Measurements from ENCODE around the gene ZSCAN29. TPM values are rescaled to one million over a fixed set of nuclear protein-coding genes. Genes with fewer than 3 reads are reported as not detected.

The ZSCAN29 gene
- total and polyA plus RNA-seq, 10 of the 15 experiments (the other 5 are each of a cell fraction or from before 2014, with no cell fraction given), result 1.7 to 26.0 (median 14.6) TPM

DNA sequence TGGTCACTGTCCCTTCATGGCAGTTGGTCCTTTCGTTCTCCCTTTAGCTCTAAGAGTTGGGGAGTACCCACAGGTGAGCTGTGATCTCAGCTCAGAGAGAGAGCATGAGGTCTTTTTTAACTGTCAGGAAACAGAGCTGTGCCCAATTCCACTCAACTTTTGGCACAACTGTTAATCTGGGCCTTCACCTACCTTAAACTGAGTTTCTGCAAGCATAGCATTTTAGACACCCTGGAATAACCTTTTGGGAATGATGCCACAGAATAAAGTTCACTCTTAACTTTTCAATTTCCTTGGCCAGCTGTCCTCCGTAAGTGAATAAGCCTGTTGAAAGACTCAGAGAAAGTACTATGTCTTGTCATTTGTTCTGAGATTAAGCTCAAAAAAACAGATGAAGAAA, 36.0 kb upstream of the ZSCAN29 start:
- no peak for FAIRE-seq
- DNase-seq (ENCODE audit: low read depth, low spot score), result no peak
- ATAC-seq, result no peak
- no peak overlapping the region for H3K27ac ChIP-seq (ENCODE audit: control insufficient read depth, insufficient read depth)
- H3K4me3 ChIP-seq, result no peak overlapping the region
- H3K4me1 ChIP-seq (ENCODE audit: control insufficient read depth, insufficient read depth, low read length), result no peaks in the 10 kb centered on the region
- 63% methylated on average over 2 of the region's 2 CpGs for WGBS (ENCODE audit: insufficient coverage, insufficient replicate concordance, low lambda C conversion rate, missing lambda C conversion rate)
- ChIA-PET RAD21 (ENCODE audit: unreplicated experiment) (no interaction called here), CTCF (interaction anchor here (1.2 kb wide), 1 partner anchor 9 kb away, joined by 3 read pairs; no protein-coding TSS in a partner anchor), SMC1A (ENCODE audit: uncharacterized antibody, unreplicated experiment) (interaction anchor here (0.9 kb wide), 1 partner anchor 10 kb away, joined by 3 read pairs; no protein-coding TSS in a partner anchor), POLR2A (no interaction called here)
- no peak for TF ChIP-seq NRF1 (conservative IDR thresholded peaks at IDR 0.05; ENCODE audit: low read depth, low read length)
- TF ChIP-seq, protein P1, sequence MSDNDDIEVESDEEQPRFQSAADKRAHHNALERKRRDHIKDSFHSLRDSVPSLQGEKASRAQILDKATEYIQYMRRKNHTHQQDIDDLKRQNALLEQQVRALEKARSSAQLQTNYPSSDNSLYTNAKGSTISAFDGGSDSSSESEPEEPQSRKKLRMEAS (IDR thresholded peaks at IDR 0.05; ENCODE audit: low read depth, low read length), result no peak
- TF ChIP-seq RCOR1 (conservative IDR thresholded peaks at IDR 0.05; ENCODE audit: low read depth, low read length), result no peak
- no peak for TF ChIP-seq CBX3 (IDR thresholded peaks at IDR 0.05; ENCODE audit: borderline replicate concordance, low read depth)
- TF ChIP-seq GATAD2B (conservative IDR thresholded peaks at IDR 0.05; ENCODE audit: low read depth), result no peak
- no peak for TF ChIP-seq SMAD1 (IDR thresholded peaks at IDR 0.05; ENCODE audit: low read depth, partially characterized antibody)
- TF ChIP-seq ZSCAN29 (IDR thresholded peaks at IDR 0.05), result no peak
- TF ChIP-seq RFX5 (IDR thresholded peaks at IDR 0.05; ENCODE audit: low read depth, low read length), result no peak
- TF ChIP-seq, protein P2, sequence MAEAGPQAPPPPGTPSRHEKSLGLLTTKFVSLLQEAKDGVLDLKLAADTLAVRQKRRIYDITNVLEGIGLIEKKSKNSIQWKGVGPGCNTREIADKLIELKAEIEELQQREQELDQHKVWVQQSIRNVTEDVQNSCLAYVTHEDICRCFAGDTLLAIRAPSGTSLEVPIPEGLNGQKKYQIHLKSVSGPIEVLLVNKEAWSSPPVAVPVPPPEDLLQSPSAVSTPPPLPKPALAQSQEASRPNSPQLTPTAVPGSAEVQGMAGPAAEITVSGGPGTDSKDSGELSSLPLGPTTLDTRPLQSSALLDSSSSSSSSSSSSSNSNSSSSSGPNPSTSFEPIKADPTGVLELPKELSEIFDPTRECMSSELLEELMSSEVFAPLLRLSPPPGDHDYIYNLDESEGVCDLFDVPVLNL (IDR thresholded peaks at IDR 0.05; ENCODE audit: low read depth, low read length), result no peak
- no peak for TF ChIP-seq EZH2 (IDR thresholded peaks at IDR 0.05; ENCODE audit: borderline replicate concordance, control insufficient read depth, low read depth, low read length)
- TF ChIP-seq ASH2L (IDR thresholded peaks at IDR 0.05; ENCODE audit: borderline replicate concordance, low read depth), result no peak
- TF ChIP-seq CBX5 (IDR thresholded peaks at IDR 0.05; ENCODE audit: low read depth), result no peak
- no peak for TF ChIP-seq BRCA1 (IDR thresholded peaks at IDR 0.05; ENCODE audit: low read depth, low read length)
- TF ChIP-seq MEF2A (IDR thresholded peaks at IDR 0.05; ENCODE audit: insufficient read depth, low read depth, low read length), result no peak
- TF ChIP-seq, protein P3, sequence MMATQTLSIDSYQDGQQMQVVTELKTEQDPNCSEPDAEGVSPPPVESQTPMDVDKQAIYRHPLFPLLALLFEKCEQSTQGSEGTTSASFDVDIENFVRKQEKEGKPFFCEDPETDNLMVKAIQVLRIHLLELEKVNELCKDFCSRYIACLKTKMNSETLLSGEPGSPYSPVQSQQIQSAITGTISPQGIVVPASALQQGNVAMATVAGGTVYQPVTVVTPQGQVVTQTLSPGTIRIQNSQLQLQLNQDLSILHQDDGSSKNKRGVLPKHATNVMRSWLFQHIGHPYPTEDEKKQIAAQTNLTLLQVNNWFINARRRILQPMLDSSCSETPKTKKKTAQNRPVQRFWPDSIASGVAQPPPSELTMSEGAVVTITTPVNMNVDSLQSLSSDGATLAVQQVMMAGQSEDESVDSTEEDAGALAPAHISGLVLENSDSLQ (IDR thresholded peaks at IDR 0.05), result no peak
- no peak for TF ChIP-seq BHLHE40 (IDR thresholded peaks at IDR 0.05; ENCODE audit: borderline replicate concordance in 1 of 2, low read depth in 2 of 2, low read length in 1 of 2)
- TF ChIP-seq POLR2AphosphoS5 (IDR thresholded peaks at IDR 0.05; ENCODE audit: low read length), result no peak
- in situ Hi-C loops (cut with MboI) (no loop called here), intact Hi-C loops (cut with micrococcal nuclease; ENCODE audit: unreplicated experiment) (no loop called here)
- H2AFZ ChIP-seq (ENCODE audit: control insufficient read depth, low read depth, low read length), result no peak overlapping the region
- no peak overlapping the region for H3K4me2 ChIP-seq (ENCODE audit: control insufficient read depth, insufficient read depth)
- BruUV-seq (replicated peaks), result no TSS peak
- H3K27me3 ChIP-seq (replicated peaks in 1 of 2; ENCODE audit: control insufficient read depth in 2 of 2, insufficient read depth in 2 of 2, low read length in 1 of 2), result no peaks in the 10 kb centered on the region
- H3K9me3 ChIP-seq (replicated peaks; ENCODE audit: control insufficient read depth, insufficient read depth, low read length), result no peaks in the 10 kb centered on the region
- no peaks in the 10 kb centered on the region for H4K20me1 ChIP-seq (ENCODE audit: control insufficient read depth, insufficient read depth)
- H3K9ac ChIP-seq (ENCODE audit: control insufficient read depth, insufficient read depth, low read length), result no peak overlapping the region
- H3K79me2 ChIP-seq (ENCODE audit: control insufficient read depth, insufficient read depth, low read length), result no peaks in the 10 kb centered on the region
- peaks cover 8 to 13% of the 10 kb centered on the region in 2 experiments for H3K36me3 ChIP-seq (ENCODE audit: control insufficient read depth in 2 of 2, insufficient read depth in 2 of 2, low read length in 1 of 2)
